Spleen (tissue), 7 donors: ENCODE measurements around the gene CHST8.

Experiments
- POLR2A ChIP-seq, 3 donors: fragments of 450-650 bp; IDR thresholded peaks; one replicate each; pipeline ENCODE4 v1.5.1; 2017; ENCODE audit warnings: antibody characterized with exemption in 3 of 3, mild to moderate bottlenecking in 1 of 3
- TF ChIP-seq, protein P1 (sequence below), 11 experiments: fragments of 200-600 bp in 7 of 11; fragments of 450-650 bp in 4 of 11; sonication (generic) in 4 of 11; IDR thresholded peaks in 8 of 11; conservative IDR thresholded peaks in 3 of 11; 1 replicate in 7 of 11; 2 replicates in 4 of 11; pipeline versions ENCODE4 v1.4.0 to v1.8.0; 2016 to 2021; ENCODE audit warnings: antibody characterized with exemption in 11 of 11, inconsistent platforms in 4 of 11, mild to moderate bottlenecking in 1 of 11
- donor health status: DM: no; HTN: no; CAD: no; lungs with moderate emphysema.
- donor health status: DM: no; HTN: no; CAD: no.
- donor health status: DM: no; HTN: no; CAD: no.

DNA sequence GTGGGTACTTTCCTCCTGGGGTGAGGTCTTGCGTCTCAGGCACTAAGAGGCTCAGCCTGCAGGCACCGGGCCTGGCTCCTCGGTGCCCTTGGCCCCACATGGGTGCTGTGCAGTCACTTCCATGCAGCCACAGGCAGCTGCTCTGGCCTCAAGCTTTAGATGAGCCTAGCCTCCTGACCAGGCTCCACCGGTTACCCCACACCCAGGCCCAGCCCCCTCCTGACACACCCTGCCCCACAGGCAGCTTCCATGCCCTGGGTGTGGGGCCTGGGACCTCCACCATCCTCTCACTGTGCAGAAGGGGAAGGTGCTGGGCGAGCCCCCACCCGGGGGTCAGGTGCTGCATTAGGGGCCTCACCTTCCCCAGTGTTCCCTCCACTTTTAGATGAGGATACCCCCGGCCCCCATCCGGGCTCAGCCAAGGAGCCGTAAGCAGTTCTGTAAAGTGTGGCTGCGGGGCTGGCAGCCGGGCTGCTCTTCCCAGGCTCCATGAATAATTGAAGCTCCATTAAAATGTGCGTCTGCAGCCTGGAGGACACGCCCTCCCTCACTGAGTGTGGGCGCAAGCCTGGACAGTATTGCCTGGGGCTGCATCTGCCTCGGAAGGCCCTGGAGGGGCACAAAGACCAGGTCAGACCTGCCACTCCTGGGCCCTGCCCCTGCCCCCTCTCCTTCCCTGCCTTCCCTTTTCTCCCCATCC, 102.4 kb downstream of the CHST8 start:
- TF ChIP-seq, protein P1, sequence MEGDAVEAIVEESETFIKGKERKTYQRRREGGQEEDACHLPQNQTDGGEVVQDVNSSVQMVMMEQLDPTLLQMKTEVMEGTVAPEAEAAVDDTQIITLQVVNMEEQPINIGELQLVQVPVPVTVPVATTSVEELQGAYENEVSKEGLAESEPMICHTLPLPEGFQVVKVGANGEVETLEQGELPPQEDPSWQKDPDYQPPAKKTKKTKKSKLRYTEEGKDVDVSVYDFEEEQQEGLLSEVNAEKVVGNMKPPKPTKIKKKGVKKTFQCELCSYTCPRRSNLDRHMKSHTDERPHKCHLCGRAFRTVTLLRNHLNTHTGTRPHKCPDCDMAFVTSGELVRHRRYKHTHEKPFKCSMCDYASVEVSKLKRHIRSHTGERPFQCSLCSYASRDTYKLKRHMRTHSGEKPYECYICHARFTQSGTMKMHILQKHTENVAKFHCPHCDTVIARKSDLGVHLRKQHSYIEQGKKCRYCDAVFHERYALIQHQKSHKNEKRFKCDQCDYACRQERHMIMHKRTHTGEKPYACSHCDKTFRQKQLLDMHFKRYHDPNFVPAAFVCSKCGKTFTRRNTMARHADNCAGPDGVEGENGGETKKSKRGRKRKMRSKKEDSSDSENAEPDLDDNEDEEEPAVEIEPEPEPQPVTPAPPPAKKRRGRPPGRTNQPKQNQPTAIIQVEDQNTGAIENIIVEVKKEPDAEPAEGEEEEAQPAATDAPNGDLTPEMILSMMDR (IDR thresholded peaks at IDR 0.05 in 8 of 11, conservative IDR thresholded peaks at IDR 0.05 in 3 of 11): no peak
- TF ChIP-seq POLR2A (IDR thresholded peaks at IDR 0.05): no peak
